Sigmoid colon (tissue), 4 donors: ENCODE results near the gene CC2D2A.

Experiments
- CTCF ChIP-seq, 4 experiments: fragments of 450-650 bp in 3 of 4; fragments of 200-600 bp in 1 of 4; IDR thresholded peaks; one replicate each; pipeline ENCODE4 v1.5.1; 2016 to 2019; ENCODE audit warnings: antibody characterized with exemption in 4 of 4, mild to moderate bottlenecking in 3 of 4, moderate library complexity in 2 of 4
- EP300 ChIP-seq, 4 donors: sonication (generic); formaldehyde crosslinking; IDR thresholded peaks; one replicate each; pipeline ENCODE4 v1.6.1; 2017; ENCODE audit warnings: antibody characterized with exemption in 4 of 4

- TF ChIP-seq CTCF (IDR thresholded peaks at IDR 0.05) (no peak), EP300 (IDR thresholded peaks at IDR 0.05) (no peak)
These were observed 26.1 kb upstream of the CC2D2A start for GRCh38 chr4:15443371-15444160.
